Stomach (tissue), 4 donors: ENCODE data around the gene NT5E.

ENCODE experiments used
- CTCF ChIP-seq, 7 experiments: fragments of 450-650 bp in 4 of 7; fragments of 200-600 bp in 3 of 7; sonication (generic) in 3 of 7; IDR thresholded peaks; one replicate each; pipeline ENCODE4 v1.5.1; 2016 to 2019; ENCODE audit warnings: antibody characterized with exemption in 7 of 7, control low read depth in 2 of 7, mild to moderate bottlenecking in 1 of 7
- EP300 ChIP-seq: sonication (generic); formaldehyde crosslinking; IDR thresholded peaks from one replicate; pipeline ENCODE4 v1.6.1; 2017; ENCODE audit warnings: antibody characterized with exemption

- TF ChIP-seq EP300 (no peak), CTCF (IDR thresholded peaks at IDR 0.05) (no peak)
Measured at GRCh38 chr6:85462673-85463072, 12.8 kb downstream of the NT5E start.
